ENCODE data around the gene CEP41.

- TF ChIP-seq CTCF (IDR thresholded peaks at IDR 0.05; ENCODE audit: low read depth, low read length, missing input control) (no peak), EGR1 (IDR thresholded peaks at IDR 0.05; ENCODE audit: low read depth in 2 of 2) (no peak), REST (IDR thresholded peaks at IDR 0.05) (no peak), ZBTB33 (IDR thresholded peaks at IDR 0.05) (no peak), TAF1 (conservative IDR thresholded peaks at IDR 0.05) (no peak), MAX (IDR thresholded peaks at IDR 0.05) (no peak), ATF3 (IDR thresholded peaks at IDR 0.05) (no peak), NR2F2 (IDR thresholded peaks at IDR 0.05) (no peak), GABPA (IDR thresholded peaks at IDR 0.05 in 1 of 2, conservative IDR thresholded peaks at IDR 0.05 in 1 of 2) (no peak), RAD21 (IDR thresholded peaks at IDR 0.05) (no peak), RXRA (IDR thresholded peaks at IDR 0.05) (no peak), HNF4G (IDR thresholded peaks at IDR 0.05) (no peak), FOXA1 (IDR thresholded peaks at IDR 0.05) (no peak), HNF4A (conservative IDR thresholded peaks at IDR 0.05) (no peak)
These were observed 47.8 kb upstream of the CEP41 start for GRCh38 chr7:130488392-130489139.
